ENCODE data around the gene HASPIN.
"Not testable (repeated sequence)": the region's sequence is repeated elsewhere in the genome, so short reads cannot be mapped to it uniquely, and the experiment has no call there.

HASPIN gene

GRCh38 chr17:3695723-3696411 is 27.8 kb upstream of the HASPIN start, which contains the start of gene P2RX5:
TSS of gene P2RX5 (minus strand) at chr17:3696155. CDS start at chr17:3696005, 150 bp downstream.
- DNase-seq (ENCODE audit: low read depth) = peak; percentile 26

DNA sequence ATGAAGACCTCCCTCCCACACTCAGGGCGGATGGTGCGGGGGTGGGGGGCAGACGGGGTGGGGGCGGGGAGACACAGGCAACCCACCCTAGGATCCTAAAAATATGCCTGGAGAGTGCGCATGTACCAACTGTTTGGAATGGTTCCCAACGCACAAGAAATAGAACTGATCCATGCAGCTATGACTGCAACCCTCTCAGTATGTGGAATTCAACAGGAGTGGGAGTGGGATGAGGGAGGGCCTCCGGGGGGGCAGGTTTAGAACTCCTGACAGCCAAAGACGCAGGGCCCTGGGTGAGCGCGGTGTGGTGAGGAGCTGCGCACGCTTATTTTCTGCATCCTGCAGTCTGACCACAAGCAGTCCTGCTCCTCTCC is 26.6 kb upstream of the HASPIN start:
- no peak for DNase-seq (ENCODE audit: low read depth)

- no peak for DNase-seq (ENCODE audit: low read depth)
Observed at GRCh38 chr17:3698139-3698538, 25.6 kb upstream of the HASPIN start.

GRCh38 chr17:3699951-3700350 is 23.8 kb upstream of the HASPIN start:
- no peak for DNase-seq (ENCODE audit: low read depth)

GRCh38 chr17:3702041-3702539 is 21.6 kb upstream of the HASPIN start:
- not testable (repeated sequence) for DNase-seq (ENCODE audit: low read depth)

- DNase-seq (ENCODE audit: low read depth) = no peak
Observed at GRCh38 chr17:3704931-3705717, 18.6 kb upstream of the HASPIN start.

- DNase-seq (ENCODE audit: low read depth) = not testable (repeated sequence)
Observed at GRCh38 chr17:3705718-3705984, 18.1 kb upstream of the HASPIN start.

- DNase-seq (ENCODE audit: low read depth) = no peak
Observed at GRCh38 chr17:3708366-3708765, 15.3 kb upstream of the HASPIN start.

DNA sequence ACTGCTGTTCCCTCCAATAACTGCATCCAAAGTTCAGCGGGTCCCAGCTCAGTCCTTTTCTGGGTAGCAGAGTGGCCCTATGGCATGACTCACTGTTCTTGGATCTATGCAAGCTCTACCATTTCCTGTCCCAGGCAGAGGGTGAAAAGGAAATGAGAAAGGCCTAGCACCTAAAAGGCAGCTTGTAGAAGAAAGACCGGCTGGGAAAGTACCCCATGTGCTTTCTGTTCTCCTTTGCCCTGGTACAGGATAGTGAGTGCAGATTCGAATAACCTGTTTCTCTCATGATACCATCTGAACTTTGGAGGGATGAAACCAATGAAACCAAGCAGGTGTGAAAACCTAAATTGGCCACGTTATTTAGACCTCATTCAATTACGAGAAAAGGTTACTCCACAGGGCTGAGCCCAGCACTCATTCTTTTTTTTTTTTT is 12.7 kb upstream of the HASPIN start:
- DNase-seq (ENCODE audit: low read depth) = peak; percentile 87

DNA sequence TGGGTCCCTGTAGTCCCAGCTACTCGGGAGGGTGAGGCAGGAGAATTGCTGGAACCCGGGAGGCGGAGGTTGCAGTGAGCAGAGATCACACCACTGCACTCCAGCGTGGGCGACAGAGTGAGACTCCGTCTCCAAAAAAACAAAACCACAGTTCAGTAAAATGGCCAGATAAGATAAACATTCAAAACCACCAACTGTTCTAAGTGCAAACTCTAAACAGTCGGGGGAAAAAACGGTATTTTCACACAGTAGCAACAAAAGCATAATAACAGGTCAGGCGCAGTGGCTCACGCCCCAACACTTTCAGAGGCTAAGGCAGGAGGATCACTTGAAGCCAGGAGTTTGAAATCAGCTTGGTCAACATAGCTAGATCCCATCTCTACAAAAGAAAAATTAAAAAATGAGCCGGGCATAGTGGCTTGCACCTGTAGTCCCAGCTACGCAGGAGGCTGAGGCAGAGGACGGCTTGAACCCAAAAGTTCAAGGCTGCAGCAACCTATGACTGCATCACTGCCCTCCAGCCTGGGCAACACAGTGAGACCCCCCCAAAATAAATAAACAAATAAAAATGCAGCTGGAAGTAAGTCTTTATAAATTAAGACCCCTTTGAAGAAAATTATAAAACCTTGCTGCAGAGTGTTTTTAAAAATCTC is 10.8 kb upstream of the HASPIN start:
- DNase-seq (ENCODE audit: low read depth) = peak; percentile 60

- no peak for DNase-seq (ENCODE audit: low read depth)
Observed at GRCh38 chr17:3715296-3715695, 8.4 kb upstream of the HASPIN start.

- peak; percentile 32 for DNase-seq (ENCODE audit: low read depth)
Observed at GRCh38 chr17:3718201-3718600, 5.5 kb upstream of the HASPIN start.

DNA sequence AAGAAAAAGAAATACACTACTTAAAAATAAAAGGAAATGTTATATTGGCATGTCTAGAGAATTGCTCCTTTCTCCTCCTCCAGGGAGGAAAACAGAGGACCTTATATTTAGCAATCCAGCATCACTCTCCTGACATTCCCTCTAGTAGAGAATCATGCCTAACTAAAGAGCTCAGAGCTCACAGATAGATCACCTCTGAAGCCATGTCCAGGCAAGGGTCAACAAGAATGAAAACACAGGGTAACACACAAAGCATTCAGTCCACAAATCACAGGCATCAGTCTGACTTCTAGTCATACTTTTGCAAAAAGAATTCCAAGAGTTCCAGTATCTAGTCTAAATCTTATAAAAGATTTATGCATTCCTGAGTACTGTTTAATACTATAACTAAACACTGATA is 4.4 kb upstream of the HASPIN start:
- DNase-seq (ENCODE audit: low read depth) = peak; percentile 31

DNA sequence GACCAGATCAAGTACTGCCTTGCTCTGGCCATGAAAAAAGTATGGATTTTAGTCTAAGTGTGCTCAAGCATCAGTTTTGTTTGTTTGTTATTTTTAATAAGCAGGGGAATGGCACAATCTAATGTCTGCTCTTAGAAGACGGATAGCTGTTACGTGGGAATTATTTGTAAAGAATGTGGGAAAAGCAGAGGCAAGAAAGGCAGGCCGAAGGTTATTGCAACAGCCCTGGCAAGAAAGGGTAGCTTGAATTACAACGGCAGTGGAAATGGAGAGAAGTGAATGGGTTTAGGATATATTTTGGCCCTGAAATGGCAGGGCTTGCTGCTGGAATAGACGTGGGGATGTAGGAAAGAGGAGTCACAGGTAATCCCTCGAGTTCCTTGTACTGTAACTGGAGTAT is 987 bp upstream of the HASPIN start:
- DNase-seq (ENCODE audit: low read depth) = peak; percentile 49

DNA sequence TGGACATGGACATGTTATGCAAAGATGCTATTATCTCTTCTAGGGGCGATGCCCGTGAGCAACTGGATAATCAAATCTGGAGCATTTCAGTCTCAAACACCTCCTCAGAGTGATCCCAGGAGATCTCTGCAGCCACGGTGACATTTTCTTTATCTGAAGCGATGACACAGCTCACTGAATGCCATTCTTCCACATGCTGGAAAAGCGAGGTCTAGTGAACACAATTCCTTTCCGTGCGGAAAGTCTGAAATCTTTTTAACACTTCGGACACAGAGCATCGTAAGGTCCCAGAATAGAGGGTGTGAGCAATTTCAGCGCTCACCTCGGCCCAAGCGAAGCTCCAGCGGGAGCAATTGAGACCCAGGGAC is 531 bp upstream of the HASPIN start:
- DNase-seq (ENCODE audit: low read depth) = no peak

- DNase-seq (ENCODE audit: low read depth) = no peak
Observed at GRCh38 chr17:3724378-3725077, 825 bp downstream of the HASPIN start.

DNA sequence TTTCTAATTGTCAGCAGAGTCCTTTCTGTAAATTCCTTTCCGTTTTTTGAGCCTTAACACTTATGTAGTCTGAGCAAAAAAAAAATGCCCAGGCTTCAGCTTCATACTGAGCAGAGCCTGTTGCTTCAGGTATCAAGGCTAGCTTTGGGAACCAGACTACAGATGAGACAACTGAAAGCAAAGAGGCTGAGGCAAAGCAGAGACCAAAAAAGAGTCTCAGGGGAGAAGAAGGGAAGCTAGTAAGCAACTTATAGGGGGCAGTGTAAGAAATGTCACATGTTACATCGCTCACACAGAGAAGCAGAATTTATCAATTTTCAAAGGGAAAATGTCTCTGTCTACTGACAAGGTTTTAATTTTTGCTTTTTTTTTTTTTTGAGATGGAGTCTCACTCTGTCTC is 3.3 kb downstream of the HASPIN start:
- DNase-seq (ENCODE audit: low read depth) = no peak

- DNase-seq (ENCODE audit: low read depth) = not testable (repeated sequence)
Observed at GRCh38 chr17:3728099-3728498, 4.4 kb downstream of the HASPIN start.

GRCh38 chr17:3729881-3730280 is 6.2 kb downstream of the HASPIN start:
- no peak for DNase-seq (ENCODE audit: low read depth)

DNA sequence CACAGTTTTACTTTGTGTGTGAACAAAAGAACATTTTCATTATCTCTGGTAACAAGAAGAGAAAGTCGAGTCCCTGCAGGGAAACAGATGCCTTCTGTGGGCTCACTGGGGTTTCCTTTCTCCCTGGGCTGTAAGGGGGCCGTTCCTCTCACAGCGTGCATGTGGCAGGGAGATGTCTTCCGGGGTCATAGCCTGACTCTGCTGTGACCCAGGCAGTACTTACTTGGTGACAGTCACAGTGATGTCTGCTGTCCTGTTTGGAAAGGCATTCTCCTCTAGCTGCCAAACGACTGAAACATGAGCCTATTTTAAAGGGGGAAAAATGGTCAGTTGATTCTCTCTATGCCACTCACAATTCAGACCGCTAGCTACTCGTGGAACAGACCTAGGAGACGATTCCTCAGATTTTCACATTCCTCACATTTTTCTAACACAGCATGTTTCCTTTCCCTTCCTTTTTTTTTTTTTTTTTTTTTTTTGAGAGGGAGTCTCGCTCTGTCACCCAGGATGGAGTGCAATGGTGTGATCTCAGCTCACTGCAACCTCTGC is 7.3 kb downstream of the HASPIN start:
- peak; percentile 59 for DNase-seq (ENCODE audit: low read depth)

GRCh38 chr17:3732210-3732621 is 8.5 kb downstream of the HASPIN start:
- DNase-seq (ENCODE audit: low read depth) = peak; percentile 25

DNA sequence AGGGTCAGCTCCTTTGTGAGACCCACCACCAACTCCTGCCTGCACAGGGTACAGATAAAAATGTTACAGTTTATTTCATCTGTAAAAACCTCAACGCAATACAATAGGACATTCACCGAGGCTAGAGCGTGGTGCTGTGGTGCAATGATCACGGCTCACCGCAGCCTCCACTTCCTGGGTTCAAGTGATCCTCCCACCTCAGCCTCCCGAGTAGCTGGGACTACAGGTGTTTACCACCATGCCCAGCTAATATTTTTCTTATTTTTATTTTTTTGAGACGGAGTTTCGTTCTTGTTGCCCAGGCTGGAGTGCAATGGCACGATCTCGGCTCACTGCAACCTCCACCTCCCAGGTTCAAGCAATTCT is 11.2 kb downstream of the HASPIN start:
- not testable (repeated sequence) for DNase-seq (ENCODE audit: low read depth)
